Measurements from ENCODE around the gene RIN3. TPM values are rescaled to one million over a fixed set of nuclear protein-coding genes. Genes with fewer than 3 reads are reported as not detected.

Gene RIN3
- polyA plus RNA-seq, 3 donors = 42.8 to 144 (median 54.6) TPM

- peaks cover 0 to 2% of the 10 kb centered on the region in 2 donors for H3K36me3 Mint-ChIP-seq
- peak overlapping the region; percentile 78 to 98 (median 96) for H3K27ac Mint-ChIP-seq
- Histone ChIP-seq H2AFZ (ENCODE audit: insufficient read depth, low read depth, low read length, poor library complexity, severe bottlenecking) (no peak overlapping the region), H3K9ac (ENCODE audit: insufficient read depth, low read length, poor library complexity, severe bottlenecking) (peak overlapping the region; percentile 2), H3K4me3 (replicated peaks in 1 of 3; ENCODE audit: low read depth in 2 of 3, low read length in 3 of 3) (peak overlapping the region in 1 of 3 experiments; percentile 57), H3K27ac (ENCODE audit: low read depth in 1 of 2, low read length in 2 of 2) (peak overlapping the region; percentile 64 to 72), H3K9me3 (replicated peaks in 1 of 2; ENCODE audit: control insufficient read depth in 1 of 2, insufficient read depth in 1 of 2, low read length in 2 of 2) (no peaks in the 10 kb centered on the region), H3K79me2 (ENCODE audit: insufficient read depth, low read length) (no peaks in the 10 kb centered on the region), H3K27me3 (ENCODE audit: control insufficient read depth in 2 of 2, insufficient read depth in 2 of 2, low read length in 2 of 2) (no peaks in the 10 kb centered on the region), H3K4me1 (ENCODE audit: control insufficient read depth in 1 of 2, insufficient read depth in 2 of 2, low read length in 2 of 2) (peaks cover 38 to 39% of the 10 kb centered on the region in 2 donors), H3K4me2 (replicated peaks; ENCODE audit: extremely low read depth, low read length, poor library complexity, severe bottlenecking) (peak overlapping the region; percentile 67), H3K36me3 (replicated peaks in 1 of 2; ENCODE audit: control insufficient read depth in 1 of 2, insufficient read depth in 2 of 2, low read length in 2 of 2) (no peaks in the 10 kb centered on the region), H4K20me1 (ENCODE audit: insufficient read depth, low read length) (no peaks in the 10 kb centered on the region)
- no peak for TF ChIP-seq CTCF (IDR thresholded peaks at IDR 0.05)
- H3K4me1 Mint-ChIP-seq = peaks cover 58% of the 10 kb centered on the region
- intact Hi-C loops (cut with micrococcal nuclease) = no loop called here
- H3K9me3 Mint-ChIP-seq = peaks cover 0 to 3% (median 0%) of the 10 kb centered on the region in 7 donors
- DNase-seq = peak; percentile 68 to 91 (median 89)
- peak overlapping the region; percentile 37 to 76 for H3K4me3 Mint-ChIP-seq
- peaks cover 2% of the 10 kb centered on the region in 3 donors for H3K27me3 Mint-ChIP-seq (ENCODE audit: low read depth in 3 of 3)
- 15% methylated on average over 18 of the region's 23 CpGs for WGBS (ENCODE audit: insufficient coverage)
These were observed 190.6 kb downstream of the RIN3 start for GRCh38 chr14:92704036-92704804.

DNA sequence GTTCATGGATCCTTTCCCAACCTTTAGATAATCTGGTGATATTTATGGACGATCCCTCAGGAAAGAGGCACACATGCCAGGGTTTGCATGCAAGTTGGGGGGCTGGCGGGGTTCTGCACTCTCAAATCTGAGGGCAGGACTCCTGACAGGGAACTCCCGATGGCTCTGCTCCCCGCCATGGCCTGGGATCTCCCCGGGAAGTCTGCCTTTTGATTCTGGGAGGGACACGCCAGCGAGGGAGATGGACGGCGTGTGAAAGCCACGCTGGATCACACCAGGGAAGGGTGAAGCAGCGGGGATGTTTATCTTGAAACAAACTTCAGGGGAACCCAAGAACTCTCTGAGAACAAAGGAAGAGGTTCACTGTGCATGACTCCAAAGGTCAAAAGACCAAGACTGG lies 191.2 kb downstream of the RIN3 start:
- Mint-ChIP-seq H3K36me3 (peaks cover 0 to 2% of the 10 kb centered on the region in 2 donors), H3K4me3 (peak overlapping the region in 1 of 2 donors; percentile 22), H3K27ac (peak overlapping the region; percentile 78 to 98 (median 96)), H3K27me3 (ENCODE audit: low read depth in 3 of 3) (peaks cover 2 to 4% (median 2%) of the 10 kb centered on the region in 3 donors), H3K4me1 (peaks cover 58% of the 10 kb centered on the region), H3K9me3 (peaks cover 0 to 3% (median 0%) of the 10 kb centered on the region in 7 donors)
- Histone ChIP-seq H3K4me1 (ENCODE audit: control insufficient read depth in 1 of 2, insufficient read depth in 2 of 2, low read length in 2 of 2) (peaks cover 38 to 39% of the 10 kb centered on the region in 2 donors), H3K79me2 (ENCODE audit: insufficient read depth, low read length) (no peaks in the 10 kb centered on the region), H3K9ac (ENCODE audit: insufficient read depth, low read length, poor library complexity, severe bottlenecking) (peak overlapping the region; percentile 2), H4K20me1 (ENCODE audit: insufficient read depth, low read length) (no peaks in the 10 kb centered on the region), H3K27ac (ENCODE audit: low read depth in 1 of 2, low read length in 2 of 2) (peak overlapping the region; percentile 64 to 72), H3K4me2 (replicated peaks; ENCODE audit: extremely low read depth, low read length, poor library complexity, severe bottlenecking) (peak overlapping the region; percentile 67), H2AFZ (ENCODE audit: insufficient read depth, low read depth, low read length, poor library complexity, severe bottlenecking) (no peak overlapping the region), H3K9me3 (replicated peaks in 1 of 2; ENCODE audit: control insufficient read depth in 1 of 2, insufficient read depth in 1 of 2, low read length in 2 of 2) (no peaks in the 10 kb centered on the region), H3K4me3 (replicated peaks in 1 of 3; ENCODE audit: low read depth in 2 of 3, low read length in 3 of 3) (peak overlapping the region in 1 of 3 experiments; percentile 57), H3K36me3 (replicated peaks in 1 of 2; ENCODE audit: control insufficient read depth in 1 of 2, insufficient read depth in 2 of 2, low read length in 2 of 2) (no peaks in the 10 kb centered on the region), H3K27me3 (ENCODE audit: control insufficient read depth in 2 of 2, insufficient read depth in 2 of 2, low read length in 2 of 2) (no peaks in the 10 kb centered on the region)
- intact Hi-C loops (cut with micrococcal nuclease) = no loop called here
- TF ChIP-seq CTCF (IDR thresholded peaks at IDR 0.05) = no peak
- DNase-seq = no peak
- WGBS (ENCODE audit: insufficient coverage) = 83% methylated on average over 10 of the region's 11 CpGs
